ENCODE results near the gene TSPYL4. TPM values are rescaled to one million over a fixed set of nuclear protein-coding genes. Genes with fewer than 3 reads are reported as not detected.

The TSPYL4 gene
- polyA plus RNA-seq, 3 donors = 1.8 to 3.6 (median 2.2) TPM

GRCh38 chr6:116298273-116298672 lies 44.4 kb upstream of the TSPYL4 start:
- no peaks in the 10 kb centered on the region for H3K27me3 ChIP-seq (ENCODE audit: control insufficient read depth in 2 of 2, insufficient read depth in 2 of 2, low read length in 2 of 2)
- no peaks in the 10 kb centered on the region for H4K20me1 ChIP-seq (ENCODE audit: insufficient read depth, low read length)
- H3K4me1 ChIP-seq (ENCODE audit: control insufficient read depth in 1 of 2, insufficient read depth in 2 of 2, low read length in 2 of 2) = peaks cover 6 to 14% of the 10 kb centered on the region in 2 donors
- Mint-ChIP-seq H3K4me3 (no peak overlapping the region), H3K9me3 (peaks cover 0 to 3% (median 2%) of the 10 kb centered on the region in 7 donors), H3K27ac (no peak overlapping the region), H3K4me1 (peaks cover 23% of the 10 kb centered on the region), H3K36me3 (no peaks in the 10 kb centered on the region), H3K27me3 (ENCODE audit: low read depth in 3 of 3) (peaks cover 0 to 1% (median 0%) of the 10 kb centered on the region in 3 donors)
- H3K36me3 ChIP-seq (replicated peaks in 1 of 2; ENCODE audit: control insufficient read depth in 1 of 2, insufficient read depth in 2 of 2, low read length in 2 of 2) = no peaks in the 10 kb centered on the region
- no peak overlapping the region for H3K9ac ChIP-seq (ENCODE audit: insufficient read depth, low read length, poor library complexity, severe bottlenecking)
- H2AFZ ChIP-seq (ENCODE audit: insufficient read depth, low read depth, low read length, poor library complexity, severe bottlenecking) = no peak overlapping the region
- intact Hi-C loops (cut with micrococcal nuclease) = loop anchor here in 1 of 2 donors (10.0 kb wide), 1 partner anchor 147 kb away; no protein-coding TSS in a partner anchor
- H3K4me2 ChIP-seq (replicated peaks; ENCODE audit: extremely low read depth, low read length, poor library complexity, severe bottlenecking) = no peak overlapping the region
- no peaks in the 10 kb centered on the region for H3K79me2 ChIP-seq (ENCODE audit: insufficient read depth, low read length)
- 100% methylated on average over 2 of the region's 3 CpGs for WGBS (ENCODE audit: insufficient coverage)
- no peak overlapping the region for H3K27ac ChIP-seq (ENCODE audit: low read depth in 1 of 2, low read length in 2 of 2)
- TF ChIP-seq CTCF (IDR thresholded peaks at IDR 0.05) = no peak
- no peak overlapping the region for H3K4me3 ChIP-seq (replicated peaks in 1 of 3; ENCODE audit: low read depth in 2 of 3, low read length in 3 of 3)
- DNase-seq = no peak
- no peaks in the 10 kb centered on the region for H3K9me3 ChIP-seq (replicated peaks in 1 of 2; ENCODE audit: control insufficient read depth in 1 of 2, insufficient read depth in 1 of 2, low read length in 2 of 2)

- no peaks in the 10 kb centered on the region for H3K36me3 ChIP-seq (replicated peaks in 1 of 2; ENCODE audit: control insufficient read depth in 1 of 2, insufficient read depth in 2 of 2, low read length in 2 of 2)
- no peak overlapping the region for H2AFZ ChIP-seq (ENCODE audit: insufficient read depth, low read depth, low read length, poor library complexity, severe bottlenecking)
- H3K4me3 ChIP-seq (replicated peaks in 1 of 3; ENCODE audit: low read depth in 2 of 3, low read length in 3 of 3) = no peak overlapping the region
- no peak overlapping the region for H3K4me2 ChIP-seq (replicated peaks; ENCODE audit: extremely low read depth, low read length, poor library complexity, severe bottlenecking)
- Mint-ChIP-seq H3K27me3 (ENCODE audit: low read depth in 3 of 3) (peaks cover 0 to 1% (median 0%) of the 10 kb centered on the region in 3 donors), H3K27ac (no peak overlapping the region), H3K36me3 (no peaks in the 10 kb centered on the region), H3K4me1 (peaks cover 5% of the 10 kb centered on the region), H3K4me3 (no peak overlapping the region), H3K9me3 (peaks cover 0 to 2% (median 0%) of the 10 kb centered on the region in 7 donors)
- intact Hi-C loops (cut with micrococcal nuclease) = loop anchor here (5.0 to 10.0 kb wide), 2 partner anchors 152 to 240 kb away; no protein-coding TSS in a partner anchor
- no peak for DNase-seq
- no CpG with 5 or more reads among the region's 1 CpG for WGBS (ENCODE audit: insufficient coverage)
- H3K27me3 ChIP-seq (ENCODE audit: control insufficient read depth in 2 of 2, insufficient read depth in 2 of 2, low read length in 2 of 2) = no peaks in the 10 kb centered on the region
- H3K79me2 ChIP-seq (ENCODE audit: insufficient read depth, low read length) = no peaks in the 10 kb centered on the region
- no peak for TF ChIP-seq CTCF (IDR thresholded peaks at IDR 0.05)
- no peaks in the 10 kb centered on the region for H4K20me1 ChIP-seq (ENCODE audit: insufficient read depth, low read length)
- no peak overlapping the region for H3K9ac ChIP-seq (ENCODE audit: insufficient read depth, low read length, poor library complexity, severe bottlenecking)
- H3K27ac ChIP-seq (ENCODE audit: low read depth in 1 of 2, low read length in 2 of 2) = no peak overlapping the region
- H3K9me3 ChIP-seq (replicated peaks in 1 of 2; ENCODE audit: control insufficient read depth in 1 of 2, insufficient read depth in 1 of 2, low read length in 2 of 2) = no peaks in the 10 kb centered on the region
- peaks cover 4 to 6% of the 10 kb centered on the region in 2 donors for H3K4me1 ChIP-seq (ENCODE audit: control insufficient read depth in 1 of 2, insufficient read depth in 2 of 2, low read length in 2 of 2)
Observed at GRCh38 chr6:116292553-116292952, 38.7 kb upstream of the TSPYL4 start.

Measured in CD14-positive monocyte (primary cell).